Breast epithelium (tissue), 4 donors: ENCODE measurements around the gene KRT27. TPM values are rescaled to one million over a fixed set of nuclear protein-coding genes. Genes with fewer than 3 reads are reported as not detected.
A peak's percentile ranks its signal among the peaks of the same experiment; 100 is the strongest.

Source experiments
- DNase-seq, 2 donors: peaks; one replicate each; pipeline ENCODE4 v3.0.0-alpha.2; 2019; ENCODE audit warnings: low spot score in 2 of 2
- H3K27ac ChIP-seq, 2 donors: fragments of 200-600 bp; sonication (generic) in 1 of 2; one replicate each; pipeline ENCODE4 v1.5.1; 2016 to 2019; ENCODE audit warnings: mild to moderate bottlenecking in 1 of 2
- H3K27me3 ChIP-seq, 2 donors: fragments of 200-600 bp; sonication (generic) in 1 of 2; one replicate each; pipeline versions ENCODE4 v1.5.1 to v1.6.0; 2017 to 2019; ENCODE audit warnings: control low read depth in 1 of 2, mild to moderate bottlenecking in 1 of 2
- H3K36me3 ChIP-seq: fragments of 200-600 bp; one replicate; pipeline ENCODE4 v1.5.1; 2019
- H3K4me1 ChIP-seq, 2 donors: fragments of 200-600 bp; sonication (generic); one replicate each; pipeline ENCODE4 v1.5.1; 2016 to 2019; ENCODE audit warnings: control low read depth in 1 of 2
- H3K4me3 ChIP-seq, 3 donors: fragments of 200-600 bp; sonication (generic); 1 replicate in 2 of 3; 2 replicates in 1 of 3; pipeline ENCODE4 v1.5.1; 2016 to 2019; ENCODE audit warnings: mild to moderate bottlenecking in 3 of 3, moderate library complexity in 2 of 3
- H3K9me3 ChIP-seq, 2 donors: fragments of 200-600 bp; sonication (generic) in 1 of 2; one replicate each; pipeline ENCODE4 v1.5.1; 2016 to 2019; ENCODE audit warnings: control low read depth in 1 of 2
- CTCF ChIP-seq, 3 donors: fragments of 450-650 bp; IDR thresholded peaks; one replicate each; pipeline ENCODE4 v1.5.1; 2016 to 2017; ENCODE audit warnings: antibody characterized with exemption in 3 of 3, mild to moderate bottlenecking in 3 of 3, moderate library complexity in 3 of 3
- POLR2A ChIP-seq: fragments of 450-650 bp; IDR thresholded peaks from one replicate; pipeline ENCODE4 v1.6.1; 2016; ENCODE audit warnings: antibody characterized with exemption, mild to moderate bottlenecking, moderate library complexity
- POLR2AphosphoS5 ChIP-seq, 3 donors: sonication (generic); formaldehyde crosslinking; IDR thresholded peaks; one replicate each; pipeline ENCODE4 v1.6.1; 2017; ENCODE audit warnings: antibody characterized with exemption in 3 of 3
- intact Hi-C: fragments of 100-400 bp; cut with DNase I; formaldehyde crosslinking; loops from one replicate; pipeline ENCODE4 v1.15.1; 2023; ENCODE audit warnings: low total_unique reads
- total RNA-seq, 3 donors: library from RNA; depleted of rRNA; stranded (reverse); fragments of >200 nt; gene quantifications; one replicate each; pipeline ENCODE4 v1.1.0, GENCODE V29; 2016

The KRT27 gene
- total RNA-seq, 3 donors from 2014 or later = not detected

DNA sequence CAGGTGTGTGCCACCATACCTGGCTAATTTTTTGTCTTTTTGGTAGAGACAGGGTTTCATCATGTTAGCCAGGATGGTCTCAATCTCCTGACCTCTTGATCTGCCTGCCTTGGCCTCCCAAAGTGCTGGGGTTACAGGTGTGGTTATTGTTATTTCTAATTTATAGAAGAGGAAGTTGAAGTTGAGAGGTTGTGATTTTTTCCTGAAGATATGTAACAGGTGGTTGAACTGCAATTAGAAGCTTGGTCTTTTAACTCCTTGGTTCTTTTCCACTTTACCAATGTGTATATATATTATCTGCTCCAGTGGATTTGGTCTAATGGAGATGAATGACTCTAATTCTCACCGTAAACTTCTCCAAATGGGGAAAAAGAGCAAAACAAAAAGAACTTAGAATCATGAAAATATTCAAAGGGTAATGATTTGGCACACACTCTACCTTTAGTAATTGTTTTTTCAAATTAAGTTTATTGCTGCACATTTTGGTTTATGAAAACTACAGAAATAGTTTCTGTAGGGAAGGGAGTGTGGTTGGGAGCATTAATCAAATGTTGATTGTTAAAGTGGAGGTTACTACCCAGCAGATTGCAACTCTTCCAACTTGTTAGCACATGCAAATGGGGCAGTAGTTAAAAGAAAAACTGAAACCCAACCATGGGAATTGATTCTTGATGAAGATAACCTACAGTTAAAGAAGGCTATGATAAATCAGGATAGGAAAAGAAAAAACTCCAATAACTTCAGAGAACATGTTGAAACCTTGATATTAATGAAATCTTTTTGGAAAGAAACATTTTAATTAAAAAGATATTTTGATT is 41.9 kb upstream of the KRT27 start:
- intact Hi-C loops = no loop called here
- TF ChIP-seq CTCF (IDR thresholded peaks at IDR 0.05) = no peak
- no peak for TF ChIP-seq POLR2A
- no peak for TF ChIP-seq POLR2AphosphoS5 (IDR thresholded peaks at IDR 0.05)
- no peaks in the 10 kb centered on the region for H3K4me1 ChIP-seq

GRCh38 chr17:40822132-40822812 is 39.9 kb upstream of the KRT27 start, which contains the start of gene KRT10:
TSS of gene KRT10 (minus strand) at chr17:40822614. CDS start at chr17:40822585, 29 bp downstream.
- H3K27ac ChIP-seq = no peak within 1 kb of the TSS
- no peaks in the 10 kb centered on the region for H3K36me3 ChIP-seq
- no peaks in the 10 kb centered on the region for H3K9me3 ChIP-seq
- TF ChIP-seq POLR2AphosphoS5 (IDR thresholded peaks at IDR 0.05) (no peak), CTCF (IDR thresholded peaks at IDR 0.05) (no peak)
- H3K27me3 ChIP-seq = no peaks in the 10 kb centered on the region
- DNase-seq = no peak
- intact Hi-C loops = no loop called here
- H3K4me1 ChIP-seq = no peaks in the 10 kb centered on the region
- no peak within 1 kb of the TSS for H3K4me3 ChIP-seq

More for the DNA sequence above, 41.9 kb upstream of the KRT27 start:
- no peak overlapping the region for H3K27ac ChIP-seq
- no peak for DNase-seq
- no peaks in the 10 kb centered on the region for H3K27me3 ChIP-seq
- no peak overlapping the region for H3K4me3 ChIP-seq
- H3K36me3 ChIP-seq = no peaks in the 10 kb centered on the region
- no peaks in the 10 kb centered on the region for H3K9me3 ChIP-seq

GRCh38 chr17:40821536-40821935 is 39.2 kb upstream of the KRT27 start:
- DNase-seq = no peak
- H3K4me1 ChIP-seq = no peaks in the 10 kb centered on the region
- intact Hi-C loops = no loop called here
- H3K36me3 ChIP-seq = no peaks in the 10 kb centered on the region
- no peaks in the 10 kb centered on the region for H3K9me3 ChIP-seq
- H3K4me3 ChIP-seq = no peak overlapping the region
- no peaks in the 10 kb centered on the region for H3K27me3 ChIP-seq
- no peak for TF ChIP-seq POLR2AphosphoS5 (IDR thresholded peaks at IDR 0.05)
- no peak for TF ChIP-seq POLR2A
- no peak for TF ChIP-seq CTCF (IDR thresholded peaks at IDR 0.05)
- no peak overlapping the region for H3K27ac ChIP-seq

GRCh38 chr17:40820228-40820838 is 38.0 kb upstream of the KRT27 start:
- Histone ChIP-seq H3K36me3 (no peaks in the 10 kb centered on the region), H3K4me3 (peak overlapping the region in 1 of 3 donors; percentile 82), H3K27me3 (no peaks in the 10 kb centered on the region), H3K4me1 (no peaks in the 10 kb centered on the region), H3K9me3 (no peaks in the 10 kb centered on the region), H3K27ac (no peak overlapping the region)
- TF ChIP-seq POLR2AphosphoS5 (IDR thresholded peaks at IDR 0.05) (no peak), CTCF (IDR thresholded peaks at IDR 0.05) (no peak), POLR2A (no peak)
- intact Hi-C loops = no loop called here
- DNase-seq = no peak
